ENCODE data around the gene DRC7.

The DRC7 gene

DNA sequence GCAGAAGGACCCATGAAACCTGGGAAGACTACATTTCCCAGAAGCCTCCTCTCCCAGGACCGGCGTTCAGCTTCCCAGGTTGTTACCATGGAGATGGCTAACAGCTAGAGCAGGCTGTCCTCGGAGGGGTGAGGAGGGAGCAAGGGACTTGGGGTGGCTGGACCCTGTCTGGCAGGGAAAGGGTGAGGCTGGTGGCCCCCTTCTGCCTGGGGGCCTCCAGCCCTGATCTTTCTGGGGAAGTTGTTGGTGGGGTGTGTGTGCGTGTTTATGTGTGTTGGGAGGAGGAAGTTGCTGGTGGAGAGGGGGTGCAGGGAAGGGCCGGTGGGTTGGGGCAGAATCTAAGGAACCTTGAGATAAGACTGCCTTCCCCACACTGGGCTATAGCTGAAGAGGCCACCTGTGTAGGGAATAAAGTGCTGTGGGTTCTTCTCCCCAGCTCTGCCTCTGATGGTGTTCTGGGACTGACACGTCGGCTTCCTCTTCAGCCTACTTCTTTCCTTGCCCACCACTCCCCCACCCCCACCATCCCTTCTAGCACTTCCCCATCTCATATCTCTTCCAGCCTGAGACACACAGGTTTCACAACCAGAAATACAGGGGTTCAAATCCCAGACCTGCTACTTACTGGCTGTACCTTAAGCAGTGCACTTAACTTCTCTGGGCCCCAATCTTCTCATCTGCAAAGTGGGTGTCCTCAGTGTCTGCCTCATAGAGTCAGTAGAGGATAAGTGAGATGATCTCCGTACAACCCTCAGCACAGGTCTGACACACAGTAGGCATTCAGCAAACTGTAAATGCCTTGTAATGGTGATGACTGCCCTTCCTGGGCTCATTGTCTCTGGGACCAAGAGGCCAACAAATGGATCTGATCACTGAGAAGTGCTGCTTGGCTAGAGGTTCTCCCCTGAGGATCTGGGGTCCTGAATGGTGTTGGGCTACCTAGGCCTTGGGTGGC, at the start of gene DRC7:
TSS of gene DRC7 (plus strand) at position 82 of the 955 bp plus-strand sequence. CDS start 3,144 bp downstream, outside the sequence.
- TF ChIP-seq, protein P1, sequence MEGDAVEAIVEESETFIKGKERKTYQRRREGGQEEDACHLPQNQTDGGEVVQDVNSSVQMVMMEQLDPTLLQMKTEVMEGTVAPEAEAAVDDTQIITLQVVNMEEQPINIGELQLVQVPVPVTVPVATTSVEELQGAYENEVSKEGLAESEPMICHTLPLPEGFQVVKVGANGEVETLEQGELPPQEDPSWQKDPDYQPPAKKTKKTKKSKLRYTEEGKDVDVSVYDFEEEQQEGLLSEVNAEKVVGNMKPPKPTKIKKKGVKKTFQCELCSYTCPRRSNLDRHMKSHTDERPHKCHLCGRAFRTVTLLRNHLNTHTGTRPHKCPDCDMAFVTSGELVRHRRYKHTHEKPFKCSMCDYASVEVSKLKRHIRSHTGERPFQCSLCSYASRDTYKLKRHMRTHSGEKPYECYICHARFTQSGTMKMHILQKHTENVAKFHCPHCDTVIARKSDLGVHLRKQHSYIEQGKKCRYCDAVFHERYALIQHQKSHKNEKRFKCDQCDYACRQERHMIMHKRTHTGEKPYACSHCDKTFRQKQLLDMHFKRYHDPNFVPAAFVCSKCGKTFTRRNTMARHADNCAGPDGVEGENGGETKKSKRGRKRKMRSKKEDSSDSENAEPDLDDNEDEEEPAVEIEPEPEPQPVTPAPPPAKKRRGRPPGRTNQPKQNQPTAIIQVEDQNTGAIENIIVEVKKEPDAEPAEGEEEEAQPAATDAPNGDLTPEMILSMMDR (IDR thresholded peaks at IDR 0.05; ENCODE audit: low read depth, low read length): no peak
- DNase-seq (ENCODE audit: extremely low read depth, low read depth): no peak

DNA sequence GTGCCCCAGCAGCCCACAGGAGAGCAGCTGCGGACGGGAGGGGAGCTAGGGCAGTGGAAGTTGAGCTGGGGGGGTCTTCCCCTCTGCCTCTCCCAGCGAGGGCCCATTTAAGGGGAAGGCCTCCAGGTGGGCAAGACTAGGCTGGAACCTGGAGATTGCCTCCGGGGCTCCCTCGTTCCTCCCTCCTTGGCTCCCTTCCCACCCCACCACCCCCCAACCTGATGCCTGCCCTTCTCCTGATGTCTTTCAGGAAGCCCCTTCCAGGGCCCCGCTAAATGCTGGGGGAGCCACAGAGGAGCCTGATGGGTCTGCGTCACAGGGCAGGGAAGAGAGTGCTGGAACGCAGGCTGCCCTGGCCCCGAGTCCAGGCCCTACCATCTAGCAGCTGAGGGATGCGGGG, 49.4 kb upstream of the DRC7 start:
- no peak for DNase-seq (ENCODE audit: extremely low read depth, low read depth)
- TF ChIP-seq, protein P1 (IDR thresholded peaks at IDR 0.05; ENCODE audit: low read depth, low read length): no peak

GRCh38 chr16:57645691-57646387, 48.8 kb upstream of the DRC7 start:
- no peak for DNase-seq (ENCODE audit: extremely low read depth, low read depth)
- TF ChIP-seq, protein P1 (IDR thresholded peaks at IDR 0.05; ENCODE audit: low read depth, low read length): no peak

DNA sequence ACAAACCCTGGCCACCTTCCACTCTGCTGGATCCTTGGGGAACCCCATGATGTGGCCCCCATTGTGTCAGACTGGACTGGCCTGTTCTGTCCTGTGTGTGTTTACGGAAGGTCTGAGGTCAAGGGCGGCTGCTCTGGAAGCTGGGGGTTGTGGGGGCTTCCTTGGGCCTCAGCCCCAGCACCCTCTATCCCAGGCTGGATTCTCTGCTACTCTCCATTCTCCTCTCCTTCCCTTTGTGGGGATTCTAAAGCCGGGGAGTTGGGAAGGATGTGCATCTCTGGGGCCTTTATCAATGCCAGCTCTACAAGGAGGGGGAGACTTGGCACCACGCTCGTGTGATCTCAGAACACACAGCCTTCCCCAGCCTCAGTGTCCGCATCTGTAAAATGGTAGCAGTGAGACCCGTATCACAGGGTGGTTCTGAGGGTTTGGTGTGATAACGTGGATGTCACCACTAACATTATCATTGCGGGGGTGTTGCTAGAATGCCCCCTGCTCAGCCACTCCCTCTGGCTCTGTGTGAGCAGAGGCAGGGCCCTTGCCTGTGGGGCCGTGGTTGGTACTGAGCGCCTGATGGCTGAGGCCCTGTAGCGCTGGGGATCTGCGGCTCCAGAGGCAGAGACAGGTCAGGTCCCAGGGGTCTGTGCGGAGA, 48.1 kb upstream of the DRC7 start:
- DNase-seq (ENCODE audit: extremely low read depth, low read depth): no peak
- TF ChIP-seq, protein P1 (IDR thresholded peaks at IDR 0.05; ENCODE audit: low read depth, low read length): no peak

DNA sequence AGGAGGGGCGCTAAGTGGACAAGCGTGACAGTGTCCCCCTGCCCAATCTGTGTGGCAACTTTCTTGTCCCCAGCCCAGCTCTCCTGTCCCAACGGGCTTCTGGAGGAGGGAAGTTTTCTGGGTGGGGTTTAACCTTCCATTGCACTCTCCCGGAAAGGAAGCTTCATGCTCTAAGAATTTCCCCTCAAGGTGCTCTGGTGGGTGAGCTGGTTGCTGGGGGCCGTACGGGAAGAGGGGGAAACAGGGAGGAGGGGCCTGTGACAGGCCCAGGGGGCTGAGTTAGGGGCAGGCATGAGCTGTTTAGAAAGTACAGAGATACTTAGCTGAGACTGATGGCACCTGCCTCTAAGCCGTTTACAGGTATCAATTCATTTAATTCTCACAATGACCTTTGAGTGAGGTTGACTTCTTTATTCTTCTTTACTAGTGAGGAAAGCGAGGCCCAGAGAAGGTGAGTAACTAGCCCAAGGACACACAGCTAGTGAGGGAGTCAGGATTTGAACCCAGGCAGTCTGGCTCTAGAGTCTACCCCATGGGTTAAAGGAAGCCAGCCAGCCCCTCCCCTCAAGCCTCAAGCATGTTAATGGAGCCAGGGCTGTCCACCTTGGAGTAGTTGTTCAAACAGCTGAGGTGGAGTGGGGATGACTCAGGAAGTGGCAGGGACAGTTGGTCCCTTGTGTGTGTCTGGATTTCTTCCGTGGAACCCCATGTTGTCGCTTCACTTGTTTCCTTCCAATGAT, 47.3 kb upstream of the DRC7 start:
- TF ChIP-seq, protein P1 (IDR thresholded peaks at IDR 0.05; ENCODE audit: low read depth, low read length): no peak
- no peak for DNase-seq (ENCODE audit: extremely low read depth, low read depth)

GRCh38 chr16:57648125-57648524, 46.5 kb upstream of the DRC7 start:
- TF ChIP-seq, protein P1 (IDR thresholded peaks at IDR 0.05; ENCODE audit: low read depth, low read length): no peak
- no peak for DNase-seq (ENCODE audit: extremely low read depth, low read depth)
